GM21390 (cell line): ENCODE data around the gene HK3.

Experiments
- ATAC-seq: cut with Tn5 transposase; IDR thresholded peaks from one replicate; pipeline ENCODE4 v1.9.1; 2021; ENCODE audit not compliant: unreplicated experiment

HK3 gene

GRCh38 chr5:176870110-176870591 is 29.0 kb downstream of the HK3 start:
- ATAC-seq = no peak

- no peak for ATAC-seq
These were observed 29.5 kb downstream of the HK3 start for GRCh38 chr5:176869501-176870109.

- ATAC-seq = no peak
These were observed 30.4 kb downstream of the HK3 start for GRCh38 chr5:176868731-176869130.

GRCh38 chr5:176868126-176868525 is 31.0 kb downstream of the HK3 start:
- ATAC-seq = no peak

GRCh38 chr5:176866707-176867310 is 32.3 kb downstream of the HK3 start:
- no peak for ATAC-seq

- ATAC-seq = no peak
These were observed 33.2 kb downstream of the HK3 start for GRCh38 chr5:176865964-176866363.

- ATAC-seq = no peak
These were observed 34.4 kb downstream of the HK3 start for GRCh38 chr5:176864755-176865154.

GRCh38 chr5:176863765-176864098 is 35.4 kb downstream of the HK3 start:
- no peak for ATAC-seq

GRCh38 chr5:176863041-176863764 is 35.9 kb downstream of the HK3 start:
- no peak for ATAC-seq

- ATAC-seq = no peak
These were observed 36.7 kb downstream of the HK3 start for GRCh38 chr5:176862330-176862995.

- ATAC-seq = no peak
These were observed 37.9 kb downstream of the HK3 start for GRCh38 chr5:176861276-176861675.

GRCh38 chr5:176860381-176860780 is 38.8 kb downstream of the HK3 start:
- ATAC-seq = no peak

- ATAC-seq = no peak
These were observed 39.2 kb downstream of the HK3 start for GRCh38 chr5:176859916-176860315.

- ATAC-seq = no peak
These were observed 41.3 kb downstream of the HK3 start for GRCh38 chr5:176857894-176858273.

- no peak for ATAC-seq
These were observed 41.8 kb downstream of the HK3 start for GRCh38 chr5:176857216-176857893.

- no peak for ATAC-seq
These were observed 42.4 kb downstream of the HK3 start for GRCh38 chr5:176856746-176857145.

- ATAC-seq = no peak
These were observed 43.5 kb downstream of the HK3 start for GRCh38 chr5:176855598-176855997.

GRCh38 chr5:176854164-176854563 is 45.0 kb downstream of the HK3 start:
- ATAC-seq = no peak

- ATAC-seq = no peak
These were observed 45.9 kb downstream of the HK3 start for GRCh38 chr5:176853151-176853778.

GRCh38 chr5:176851871-176852658 is 47.1 kb downstream of the HK3 start:
- no peak for ATAC-seq
